HepG2 (cell line): ENCODE measurements around the gene ACTN3. TPM values are rescaled to one million over a fixed set of nuclear protein-coding genes. Genes with fewer than 3 reads are reported as not detected.

Source experiments
- ATAC-seq: fragments of 200-7000 bp; cut with Tn5 transposase; 3 replicates; pipeline ENCODE4 v1.9.1; 2020; ENCODE audit warnings: mild to moderate bottlenecking, moderate library complexity
- BruUV-seq: library from RNA; stranded (reverse); fragments of 400-500 nt; replicated peaks from 2 replicates; lab custom pipeline; 2021; lab: Mats Ljungman, UMichigan
- CTCF ChIA-PET: fragments of 300-600 bp; formaldehyde crosslinking; extraction: SDS; loops from one replicate; lab custom pipeline; 2021; ENCODE audit warnings: low total read pairs, inconsistent platforms, low intra/inter-chr PET ratio; lab: Yijun Ruan, JAX
- POLR2A ChIA-PET: fragments of 350-600 bp; sonication (Branson Sonifier 250); formaldehyde crosslinking; loops from one replicate; lab custom pipeline; 2020; ENCODE audit warnings: antibody characterized with exemption, inconsistent platforms; lab: Yijun Ruan, JAX
- DNase-seq: peaks from one replicate; pipeline ENCODE4 v3.0.0-alpha.2; 2015; ENCODE audit warnings: low spot score
- FAIRE-seq: peaks from 3 replicates; lab custom pipeline; 2011; peaks lifted over from hg19 to GRCh38; lab: Jason Lieb, UNC
- H2AFZ ChIP-seq: one replicate; pipeline ENCODE4 v1.6.1; 2011; ENCODE audit warnings: low read length, inconsistent platforms
- H3K27ac ChIP-seq: fragments of 300-600 bp; 3 replicates; pipeline ENCODE4 v1.8.0; 2011; ENCODE audit warnings: mixed run types, mild to moderate bottlenecking, mixed read lengths, low read length, inconsistent platforms; ENCODE audit not compliant: insufficient read depth; ENCODE audit errors: extremely low read length
- H3K27me3 ChIP-seq, 2 experiments: fragments of 200-600 bp in 1 of 2; 2 replicates in 1 of 2; 3 replicates in 1 of 2; pipeline versions ENCODE4 v1.6.0 to v1.8.0; 2011; ENCODE audit warnings: low read length in 2 of 2, mild to moderate bottlenecking in 2 of 2, moderate library complexity in 2 of 2, inconsistent platforms in 1 of 2; ENCODE audit not compliant: insufficient read depth in 2 of 2, control insufficient read depth in 1 of 2
- H3K36me3 ChIP-seq, 2 experiments: fragments of 200-600 bp in 1 of 2; replicated peaks in 1 of 2; 2 replicates in 1 of 2; 3 replicates in 1 of 2; pipeline versions ENCODE4 v1.5.1 to v1.8.0; 2011; ENCODE audit warnings: low read length in 2 of 2, inconsistent platforms in 1 of 2; ENCODE audit not compliant: insufficient read depth in 2 of 2, control insufficient read depth in 1 of 2
- H3K4me1 ChIP-seq: 2 replicates; pipeline ENCODE4 v1.5.1; 2012; ENCODE audit warnings: low read length, inconsistent platforms; ENCODE audit not compliant: insufficient read depth
- H3K4me2 ChIP-seq: 2 replicates; pipeline ENCODE4 v1.6.0; 2011; ENCODE audit warnings: low read depth, low read length, inconsistent platforms
- H3K4me3 ChIP-seq, 3 experiments: fragments of 200-600 bp in 1 of 3; sonication (generic), shearing (Covaris generic) in 1 of 3; replicated peaks in 1 of 3; 2 replicates each; pipeline ENCODE4 v1.5.1; 2011 to 2016; ENCODE audit warnings: low read length in 3 of 3, inconsistent platforms in 2 of 3, low read depth in 2 of 3, mild to moderate bottlenecking in 2 of 3, control low read depth in 1 of 3, mixed read lengths in 1 of 3; ENCODE audit not compliant: insufficient read depth in 1 of 3
- H3K79me2 ChIP-seq: one replicate; pipeline ENCODE4 v1.6.1; 2011; ENCODE audit warnings: low read length, inconsistent platforms; ENCODE audit not compliant: insufficient read depth
- H3K9ac ChIP-seq: 2 replicates; pipeline ENCODE4 v1.6.0; 2011; ENCODE audit warnings: mild to moderate bottlenecking, low read depth, low read length, inconsistent platforms; ENCODE audit not compliant: insufficient read depth
- H3K9me3 ChIP-seq: 2 replicates; pipeline ENCODE4 v1.5.1; 2012; ENCODE audit warnings: mild to moderate bottlenecking, low read length
- H4K20me1 ChIP-seq: 2 replicates; pipeline ENCODE4 v1.6.0; 2011; ENCODE audit warnings: inconsistent platforms, mild to moderate bottlenecking, low read length, moderate library complexity; ENCODE audit not compliant: insufficient read depth
- ARID3A ChIP-seq: IDR thresholded peaks from 2 replicates; pipeline ENCODE4 v1.6.1; 2012; ENCODE audit warnings: low read depth, low read length, improper control_type of control experiment
- CREB3 ChIP-seq: sonication (generic); formaldehyde crosslinking; IDR thresholded peaks from 2 replicates; pipeline ENCODE4 v1.5.0; 2020; ENCODE audit warnings: missing genetic modification reagents
- FOXC1 ChIP-seq: sonication (generic); formaldehyde crosslinking; IDR thresholded peaks from 2 replicates; pipeline ENCODE4 v1.8.0; 2022; ENCODE audit warnings: mild to moderate bottlenecking, missing genetic modification reagents, borderline replicate concordance
- HBP1 ChIP-seq: IDR thresholded peaks from 2 replicates; pipeline ENCODE4 v1.6.1; 2016; ENCODE audit warnings: low read depth, control low read depth
- IKZF1 ChIP-seq: fragments of 450-650 bp; IDR thresholded peaks from 2 replicates; pipeline ENCODE4 v1.7.1; 2016
- KAT8 ChIP-seq: IDR thresholded peaks from 2 replicates; pipeline ENCODE4 v1.6.1; 2016; ENCODE audit warnings: missing genetic modification reagents, missing compliant biosample characterization
- MIER2 ChIP-seq: IDR thresholded peaks from 2 replicates; pipeline ENCODE4 v1.6.1; 2016; ENCODE audit warnings: missing biosample characterization, missing genetic modification reagents
- MIXL1 ChIP-seq: IDR thresholded peaks from 2 replicates; pipeline ENCODE4 v1.6.1; 2016
- MLLT10 ChIP-seq: sonication (generic); formaldehyde crosslinking; IDR thresholded peaks from 2 replicates; pipeline ENCODE4 v1.4.0; 2020; ENCODE audit warnings: missing genetic modification reagents
- MTERF4 ChIP-seq: sonication (generic); formaldehyde crosslinking; IDR thresholded peaks from 2 replicates; pipeline ENCODE4 v1.8.0; 2023; ENCODE audit warnings: mild to moderate bottlenecking, missing genetic modification reagents
- NFYB ChIP-seq: sonication (generic); formaldehyde crosslinking; IDR thresholded peaks from 2 replicates; pipeline ENCODE4 v1.4.0; 2020; ENCODE audit warnings: missing genetic modification reagents
- NONO ChIP-seq, 2 experiments: fragments of 450-650 bp in 1 of 2; sonication (generic) in 1 of 2; formaldehyde crosslinking in 1 of 2; IDR thresholded peaks in 1 of 2; conservative IDR thresholded peaks in 1 of 2; 2 replicates each; pipeline versions ENCODE4 v1.6.1 to v1.8.0; 2017 to 2022; ENCODE audit warnings: mild to moderate bottlenecking in 1 of 2, missing genetic modification reagents in 1 of 2, moderate library complexity in 1 of 2
- POLR2AphosphoS2 ChIP-seq: IDR thresholded peaks from 2 replicates; pipeline ENCODE4 v1.6.1; 2011; ENCODE audit warnings: low read depth, low read length, improper control_type of control experiment
- SP2 ChIP-seq: sonication (generic); formaldehyde crosslinking; IDR thresholded peaks from 2 replicates; pipeline ENCODE4 v1.5.1; 2020; ENCODE audit warnings: mild to moderate bottlenecking, missing genetic modification reagents
- U2AF2 ChIP-seq: fragments of 200-400 bp; formaldehyde crosslinking; IDR thresholded peaks from 2 replicates; pipeline ENCODE4 v1.6.1; 2017; ENCODE audit warnings: low read depth, mild to moderate bottlenecking, low read length
- ZNF235 ChIP-seq: sonication (generic); formaldehyde crosslinking; IDR thresholded peaks from 2 replicates; pipeline ENCODE4 v1.8.1; 2023; ENCODE audit warnings: mild to moderate bottlenecking, missing genetic modification reagents, borderline replicate concordance
- ZNF652 ChIP-seq: IDR thresholded peaks from 2 replicates; pipeline ENCODE4 v1.6.1; 2016; ENCODE audit warnings: low read depth, borderline replicate concordance
- ZNF660 ChIP-seq: sonication (generic); formaldehyde crosslinking; IDR thresholded peaks from 2 replicates; pipeline ENCODE4 v1.5.1; 2020; ENCODE audit warnings: mild to moderate bottlenecking, low read depth, missing genetic modification reagents, borderline replicate concordance
- WGBS: methylation state at CpG from one replicate; pipeline ENCODE4 v1.1.6; 2017; ENCODE audit warnings: low lambda C conversion rate; 5-methylcytosine and 5-hydroxymethylcytosine counted together
- in situ Hi-C: cut with HindIII; loops from 2 replicates; pipeline ENCODE4 v1.10.0; 2017; ENCODE audit warnings: low pct_unique_long_range_greater_than_20kb; ENCODE audit not compliant: extremely low pct_ligation_motif_present
- intact Hi-C: fragments of 100-400 bp; cut with micrococcal nuclease; formaldehyde crosslinking; loops from one replicate; pipeline ENCODE4 v1.10.0; 2022; ENCODE audit not compliant: unreplicated experiment
- polyA plus RNA-seq, 8 experiments: library from polyadenylated mRNA; depleted of rRNA in 3 of 8; stranded (reverse) in 7 of 8; unstranded in 1 of 8; fragments of >200 nt; fragmentation: Illumina TruSeq in 4 of 8; extraction: Trizol in 4 of 8; gene quantifications; 2 replicates each; pipeline versions ENCODE4 v1.2.1 to v1.2.3, GENCODE V29; 2011 to 2016; ENCODE audit warnings: low read depth in 4 of 8, missing spikeins in 1 of 8, mixed read lengths in 1 of 8; ENCODE audit not compliant: insufficient read depth in 1 of 8
- total RNA-seq, 5 experiments: library from RNA; depleted of rRNA; stranded (reverse); fragments of >200 nt; fragmentation: Illumina TruSeq; extraction: Trizol; gene quantifications; 2 replicates each; pipeline ENCODE4 v1.2.3, GENCODE V29; 2016; ENCODE audit warnings: low read depth in 1 of 5

Gene ACTN3
- total and polyA plus RNA-seq, 2 of the 13 experiments (the other 11 are each of a cell fraction or from before 2014, with no cell fraction given): 0.04 to 0.09 TPM

GRCh38 chr11:66595245-66595904 lies 48.7 kb downstream of the ACTN3 start:
- Histone ChIP-seq H3K4me1 (peaks cover 59% of the 10 kb centered on the region), H3K27me3 (no peaks in the 10 kb centered on the region; a peak in 1 of 5 replicates), H3K4me2 (peak overlapping the region; percentile 54), H2AFZ (no peak overlapping the region), H3K9me3 (no peaks in the 10 kb centered on the region), H3K9ac (no peak overlapping the region), H3K27ac (peak overlapping the region; percentile 19), H3K4me3 (no peak overlapping the region), H4K20me1 (no peaks in the 10 kb centered on the region)
- BruUV-seq: no TSS peak
- in situ Hi-C loops: no loop called here
- CTCF ChIA-PET: no interaction called here
- no peak for FAIRE-seq
- POLR2A ChIA-PET: interaction anchor here (0.9 to 4.3 kb wide), 5 partner anchors 11 to 43 kb away, joined by 3 to 26 read pairs (median 11); partner anchors contain the start of genes RBM14 and RBM4
- TF ChIP-seq ARID3A: no peak
- TF ChIP-seq MLLT10 (CRISPR knock-in tag): no peak
- no peak for TF ChIP-seq NFYB
- no peak for TF ChIP-seq ZNF660 (CRISPR knock-in tag)
- no peak for TF ChIP-seq POLR2AphosphoS2
- no peak for TF ChIP-seq MTERF4 (CRISPR knock-in tag)
- no peak for TF ChIP-seq ZNF652 (CRISPR knock-in tag)
- no peak for TF ChIP-seq IKZF1
- no peak for TF ChIP-seq U2AF2
- TF ChIP-seq KAT8: no peak
- no peak for TF ChIP-seq MIER2 (CRISPR knock-in tag)
- no peak for TF ChIP-seq HBP1
- no peak for TF ChIP-seq SP2 (CRISPR knock-in tag)
- TF ChIP-seq FOXC1 (CRISPR knock-in tag): no peak
- TF ChIP-seq CREB3 (CRISPR knock-in tag): no peak
- TF ChIP-seq NONO (IDR thresholded peaks at IDR 0.05): no peak
- TF ChIP-seq NONO (CRISPR knock-in tag; conservative IDR thresholded peaks at IDR 0.05): no peak
- TF ChIP-seq MIXL1 (CRISPR knock-in tag): no peak
- no peak for TF ChIP-seq ZNF235 (CRISPR knock-in tag)
- TF ChIP-seq, all 625 proteins: peak for 0
- no peak for DNase-seq
- H3K36me3 ChIP-seq: peaks cover 4 to 15% of the 10 kb centered on the region in 2 experiments; a peak in 4 of 5 replicates
- ATAC-seq: no peak
- 71% methylated on average over 5 of the region's 5 CpGs for WGBS
- H3K79me2 ChIP-seq: peaks cover 12% of the 10 kb centered on the region
- intact Hi-C loops: no loop called here
